Panc1 (cell line): ENCODE measurements around the gene C19orf53. TPM values are rescaled to one million over a fixed set of nuclear protein-coding genes. Genes with fewer than 3 reads are reported as not detected.

ENCODE experiments used
- ATAC-seq: fragments of 200-7000 bp; cut with Tn5 transposase; 2 replicates; pipeline ENCODE4 v1.9.1; 2020; ENCODE audit warnings: mild to moderate bottlenecking, moderate library complexity
- BruUV-seq: library from RNA; stranded (reverse); fragments of 400-500 nt; replicated peaks from 2 replicates; lab custom pipeline; 2021; lab: Mats Ljungman, UMichigan
- CTCF ChIA-PET: fragments of 300-600 bp; sonication (Branson Sonifier 250); formaldehyde crosslinking; loops from one replicate; lab custom pipeline; 2022; ENCODE audit warnings: antibody characterized with exemption; lab: Charles Lee
- POLR2A ChIA-PET: fragments of 300-600 bp; sonication (Branson Sonifier 250); formaldehyde crosslinking; loops from one replicate; lab custom pipeline; 2022; ENCODE audit warnings: antibody characterized with exemption; lab: Charles Lee
- DNase-seq: peaks from one replicate; pipeline ENCODE4 v3.0.0-alpha.2; 2010; ENCODE audit warnings: low read depth, low spot score
- H3K27ac ChIP-seq: 2 replicates; pipeline ENCODE4 v1.5.1; 2011; ENCODE audit warnings: mild to moderate bottlenecking, low read length, inconsistent platforms
- H3K27me3 ChIP-seq: fragments of 200-500 bp; sonication (Bioruptor generic); 2 replicates; pipeline ENCODE4 v1.6.0; 2014; ENCODE audit warnings: low read length, inconsistent platforms; ENCODE audit not compliant: control insufficient read depth, insufficient read depth
- H3K36me3 ChIP-seq: fragments of 200-500 bp; sonication (Bioruptor generic); 2 replicates; pipeline ENCODE4 v1.5.1; 2014; ENCODE audit warnings: inconsistent platforms, mild to moderate bottlenecking, low read length, moderate library complexity; ENCODE audit not compliant: control insufficient read depth, insufficient read depth
- H3K4me1 ChIP-seq: 2 replicates; pipeline ENCODE4 v1.5.1; 2011; ENCODE audit warnings: inconsistent platforms, mild to moderate bottlenecking, low read length, moderate library complexity; ENCODE audit not compliant: control insufficient read depth, insufficient read depth
- H3K4me3 ChIP-seq, 2 experiments: 2 replicates each; pipeline ENCODE4 v1.5.1; 2011 to 2012; ENCODE audit warnings: low read depth in 2 of 2, low read length in 2 of 2, mild to moderate bottlenecking in 2 of 2, inconsistent platforms in 1 of 2, moderate library complexity in 1 of 2
- H3K9me3 ChIP-seq: fragments of 200-500 bp; sonication (Bioruptor generic); 2 replicates; pipeline ENCODE4 v1.5.1; 2014; ENCODE audit warnings: low read depth, mild to moderate bottlenecking, inconsistent platforms, low read length, moderate library complexity; ENCODE audit not compliant: control insufficient read depth, insufficient read depth
- CTCF ChIP-seq: fragments of 450-650 bp; IDR thresholded peaks from 2 replicates; pipeline ENCODE4 v1.5.1; 2017; ENCODE audit warnings: mild to moderate bottlenecking
- POLR2AphosphoS5 ChIP-seq: IDR thresholded peaks from 2 replicates; pipeline ENCODE4 v1.6.1; 2012; ENCODE audit warnings: mild to moderate bottlenecking, low read depth, low read length, moderate library complexity
- REST ChIP-seq, 2 experiments: IDR thresholded peaks; 2 replicates each; pipeline ENCODE4 v1.6.1; 2011 to 2012; ENCODE audit warnings: low read depth in 2 of 2, control low read depth in 1 of 2, low read length in 1 of 2, mild to moderate bottlenecking in 1 of 2, moderate library complexity in 1 of 2; ENCODE audit not compliant: insufficient read depth in 1 of 2
- SIN3A ChIP-seq: IDR thresholded peaks from 2 replicates; pipeline ENCODE4 v1.6.1; 2012; ENCODE audit warnings: low read depth, mild to moderate bottlenecking, low read length, moderate library complexity, borderline replicate concordance; ENCODE audit not compliant: insufficient read depth
- TCF7L2 ChIP-seq: IDR thresholded peaks from 2 replicates; pipeline ENCODE4 v1.6.1; 2011; ENCODE audit warnings: mild to moderate bottlenecking, low read depth, low read length, inconsistent platforms
- in situ Hi-C: cut with HindIII; loops from 2 replicates; pipeline ENCODE4 v1.10.0; 2016; ENCODE audit warnings: low sequenced_read_pairs, low pct_unique_long_range_greater_than_20kb
- intact Hi-C: fragments of 100-400 bp; cut with micrococcal nuclease; formaldehyde crosslinking; loops from one replicate; pipeline ENCODE4 v1.10.0; 2022; ENCODE audit not compliant: unreplicated experiment
- total RNA-seq: library from RNA; stranded (reverse); gene quantifications from one replicate; pipeline ENCODE4 v1.2.1, GENCODE V29; 2021; ENCODE audit not compliant: unreplicated experiment

The C19orf53 gene
- total RNA-seq, 1 experiment from 2014 or later: 97.2 TPM

- in situ Hi-C loops: no loop called here
- Histone ChIP-seq H3K4me1 (0 out of 2 replicates have a peak, but pooled peaks cover 4% of the 10 kb centered on the region), H3K36me3 (no peaks in the 10 kb centered on the region), H3K9me3 (no peaks in the 10 kb centered on the region), H3K4me3 (no peak overlapping the region), H3K27ac (no peak overlapping the region), H3K27me3 (no peaks in the 10 kb centered on the region)
- ChIA-PET POLR2A (no interaction called here), CTCF (no interaction called here)
- no TSS peak for BruUV-seq
- ATAC-seq: no peak
- TF ChIP-seq TCF7L2 (no peak), REST (IDR thresholded peaks at IDR 0.05; ENCODE audit: insufficient read depth in 1 of 2, low read depth in 2 of 2, low read length in 1 of 2) (no peak), SIN3A (no peak), POLR2AphosphoS5 (no peak), CTCF (no peak)
- intact Hi-C loops: no loop called here
- no peak for DNase-seq
Measured at GRCh38 chr19:13762635-13763235, 11.5 kb upstream of the C19orf53 start.

- no TSS peak for BruUV-seq
- ATAC-seq (no peak), DNase-seq (no peak)
- POLR2A ChIA-PET: no interaction called here
- Histone ChIP-seq H3K27ac (no peak overlapping the region), H3K4me3 (no peak overlapping the region), H3K27me3 (no peaks in the 10 kb centered on the region), H3K4me1 (0 out of 2 replicates have a peak, but pooled peaks cover 4% of the 10 kb centered on the region), H3K36me3 (no peaks in the 10 kb centered on the region), H3K9me3 (no peaks in the 10 kb centered on the region)
- in situ Hi-C loops (no loop called here), intact Hi-C loops (no loop called here)
- CTCF ChIA-PET: no interaction called here
- TF ChIP-seq POLR2AphosphoS5: no peak
- TF ChIP-seq SIN3A: no peak
- TF ChIP-seq REST (IDR thresholded peaks at IDR 0.05; ENCODE audit: insufficient read depth in 1 of 2, low read depth in 2 of 2, low read length in 1 of 2): no peak
- TF ChIP-seq TCF7L2: no peak
- no peak for TF ChIP-seq CTCF
Measured at GRCh38 chr19:13763265-13763664, 11.0 kb upstream of the C19orf53 start.
